IMR-90 (cell line): ENCODE measurements around the gene TTC9C. TPM values are rescaled to one million over a fixed set of nuclear protein-coding genes. Genes with fewer than 3 reads are reported as not detected.
A peak's percentile ranks its signal among the peaks of the same experiment; 100 is the strongest.

Experiments
- ATAC-seq: fragments of 200-7000 bp; cut with Tn5 transposase; 2 replicates; pipeline ENCODE4 v1.9.1; 2020; ENCODE audit warnings: low read depth, mild to moderate bottlenecking, moderate library complexity
- BruUV-seq: library from RNA; stranded (reverse); fragments of 400-500 nt; replicated peaks from 2 replicates; lab custom pipeline; 2021; lab: Mats Ljungman, UMichigan
- CTCF ChIA-PET: fragments of 300-600 bp; formaldehyde crosslinking; extraction: SDS; loops from one replicate; lab custom pipeline; 2021; ENCODE audit warnings: antibody characterized with exemption; lab: Yijun Ruan, JAX
- POLR2A ChIA-PET: fragments of 300-600 bp; sonication (Branson Sonifier 250); formaldehyde crosslinking; loops from one replicate; lab custom pipeline; 2022; ENCODE audit warnings: antibody characterized with exemption; ENCODE audit not compliant: unreplicated experiment; lab: Charles Lee
- DNase-seq: peaks from one replicate; pipeline ENCODE4 v3.0.0; 2013
- H2AFZ ChIP-seq: replicated peaks from 2 replicates; pipeline ENCODE3; 2013; ENCODE audit warnings: low read length, mild to moderate bottlenecking; ENCODE audit not compliant: poor library complexity
- H2AK5ac ChIP-seq: 2 replicates; pipeline ENCODE4 v1.6.1; 2013; ENCODE audit warnings: low read depth, low read length, inconsistent platforms
- H2AK9ac ChIP-seq: replicated peaks from 2 replicates; pipeline ENCODE3; 2013; ENCODE audit warnings: mild to moderate bottlenecking, low read depth, low read length, moderate library complexity; ENCODE audit not compliant: poor library complexity
- H2BK120ac ChIP-seq: 2 replicates; pipeline ENCODE4 v1.6.1; 2013; ENCODE audit warnings: low read depth, low read length, inconsistent platforms
- H2BK15ac ChIP-seq: 3 replicates; pipeline ENCODE4 v1.6.1; 2013; ENCODE audit warnings: low read depth, low read length, inconsistent platforms
- H2BK20ac ChIP-seq: 2 replicates; pipeline ENCODE4 v1.6.1; 2013; ENCODE audit warnings: low read depth, mild to moderate bottlenecking, inconsistent platforms, low read length, moderate library complexity
- H2BK5ac ChIP-seq: 2 replicates; pipeline ENCODE4 v1.6.1; 2013; ENCODE audit warnings: mild to moderate bottlenecking, low read depth, low read length, inconsistent platforms; ENCODE audit not compliant: poor library complexity, severe bottlenecking
- H3K14ac ChIP-seq: replicated peaks from 2 replicates; pipeline ENCODE4 v1.6.1; 2013; ENCODE audit warnings: low read depth, low read length, inconsistent platforms
- H3K18ac ChIP-seq: 2 replicates; pipeline ENCODE4 v1.6.1; 2013; ENCODE audit warnings: low read depth, low read length, control low read depth
- H3K23ac ChIP-seq: 2 replicates; pipeline ENCODE4 v1.6.1; 2013; ENCODE audit warnings: low read depth, low read length, inconsistent platforms
- H3K27ac ChIP-seq: 2 replicates; pipeline ENCODE4 v1.5.1; 2013; ENCODE audit warnings: mild to moderate bottlenecking, control low read depth, low read length; ENCODE audit not compliant: insufficient read depth
- H3K27me3 ChIP-seq: 2 replicates; pipeline ENCODE4 v1.6.1; 2013; ENCODE audit warnings: low read length; ENCODE audit not compliant: control insufficient read depth, insufficient read depth
- H3K36me3 ChIP-seq: 2 replicates; pipeline ENCODE4 v1.6.1; 2013; ENCODE audit warnings: low read length, mixed read lengths; ENCODE audit not compliant: control insufficient read depth, insufficient read depth
- H3K4ac ChIP-seq: 2 replicates; pipeline ENCODE4 v1.6.1; 2013; ENCODE audit warnings: low read depth, low read length, inconsistent platforms
- H3K4me1 ChIP-seq: 2 replicates; pipeline ENCODE4 v1.6.1; 2013; ENCODE audit warnings: low read length, mixed read lengths; ENCODE audit not compliant: control insufficient read depth, insufficient read depth
- H3K4me2 ChIP-seq: 2 replicates; pipeline ENCODE4 v1.6.1; 2013; ENCODE audit warnings: low read depth, mild to moderate bottlenecking, control low read depth, low read length, moderate library complexity
- H3K4me3 ChIP-seq: 2 replicates; pipeline ENCODE4 v1.5.1; 2013; ENCODE audit warnings: low read depth, mild to moderate bottlenecking, control low read depth, low read length, moderate library complexity; ENCODE audit not compliant: insufficient read depth
- H3K56ac ChIP-seq: 2 replicates; pipeline ENCODE4 v1.6.1; 2013; ENCODE audit warnings: low read length, inconsistent platforms; ENCODE audit not compliant: insufficient read depth; ENCODE audit errors: extremely low read depth
- H3K79me1 ChIP-seq, 2 experiments: 2 replicates each; pipeline ENCODE4 v1.6.1; 2013; ENCODE audit warnings: low read length in 2 of 2, inconsistent platforms in 1 of 2, low read depth in 1 of 2
- H3K9ac ChIP-seq: 2 replicates; pipeline ENCODE4 v1.6.1; 2013; ENCODE audit warnings: low read depth, low read length, control low read depth
- H3K9me1 ChIP-seq: 2 replicates; pipeline ENCODE4 v1.6.1; 2013; ENCODE audit warnings: low read length, inconsistent platforms; ENCODE audit not compliant: insufficient read depth
- H3K9me3 ChIP-seq: 2 replicates; pipeline ENCODE4 v1.6.1; 2013; ENCODE audit warnings: low read length; ENCODE audit not compliant: control insufficient read depth, insufficient read depth
- H4K20me1 ChIP-seq: 2 replicates; pipeline ENCODE4 v1.6.1; 2013; ENCODE audit warnings: low read length, inconsistent platforms; ENCODE audit not compliant: insufficient read depth
- H4K5ac ChIP-seq: 2 replicates; pipeline ENCODE4 v1.6.1; 2013; ENCODE audit warnings: mild to moderate bottlenecking, low read depth, low read length, control low read depth
- H4K8ac ChIP-seq, 2 experiments: 2 replicates each; pipeline ENCODE4 v1.6.1; 2013; ENCODE audit warnings: low read depth in 2 of 2, low read length in 2 of 2, control low read depth in 1 of 2, inconsistent platforms in 1 of 2
- H4K91ac ChIP-seq: 2 replicates; pipeline ENCODE4 v1.6.1; 2013; ENCODE audit warnings: low read depth, low read length, inconsistent platforms; ENCODE audit not compliant: insufficient read depth
- BHLHE40 ChIP-seq: fragments of 150-350 bp; IDR thresholded peaks from 2 replicates; pipeline ENCODE4 v1.6.1; 2016; ENCODE audit warnings: mild to moderate bottlenecking, low read depth, low read length
- CEBPB ChIP-seq: IDR thresholded peaks from 2 replicates; pipeline ENCODE4 v1.6.1; 2012; ENCODE audit warnings: low read depth, low read length, improper control_type of control experiment
- CHD1 ChIP-seq: IDR thresholded peaks from 2 replicates; pipeline ENCODE4 v1.6.1; 2012; ENCODE audit warnings: low read depth, low read length, improper control_type of control experiment
- CTCF ChIP-seq: conservative IDR thresholded peaks from 2 replicates; pipeline ENCODE4 v1.5.1; 2012; ENCODE audit warnings: mild to moderate bottlenecking, low read depth, low read length, improper control_type of control experiment
- ELK1 ChIP-seq: fragments of 150-350 bp; IDR thresholded peaks from 2 replicates; pipeline ENCODE4 v1.6.1; 2016; ENCODE audit warnings: low read depth, mild to moderate bottlenecking, low read length, moderate library complexity, borderline replicate concordance
- FOS ChIP-seq: fragments of 150-350 bp; IDR thresholded peaks from 2 replicates; pipeline ENCODE4 v1.6.1; 2016; ENCODE audit warnings: low read depth, low read length
- MAFK ChIP-seq: IDR thresholded peaks from 2 replicates; pipeline ENCODE4 v1.6.1; 2012; ENCODE audit warnings: low read depth, low read length, improper control_type of control experiment
- MAZ ChIP-seq: IDR thresholded peaks from 2 replicates; pipeline ENCODE4 v1.6.1; 2012; ENCODE audit warnings: low read depth, mild to moderate bottlenecking, low read length, improper control_type of control experiment, moderate library complexity, borderline replicate concordance
- MXI1 ChIP-seq: IDR thresholded peaks from 2 replicates; pipeline ENCODE4 v1.6.1; 2012; ENCODE audit warnings: low read depth, mild to moderate bottlenecking, low read length, moderate library complexity, borderline replicate concordance
- NFE2L2 ChIP-seq: fragments of 150-350 bp; IDR thresholded peaks from 2 replicates; pipeline ENCODE4 v1.6.1; 2016; ENCODE audit warnings: low read depth, mild to moderate bottlenecking, low read length
- POLR2A ChIP-seq: IDR thresholded peaks from 2 replicates; pipeline ENCODE4 v1.6.1; 2012; ENCODE audit warnings: mild to moderate bottlenecking, low read depth, low read length
- RAD21 ChIP-seq: IDR thresholded peaks from 2 replicates; pipeline ENCODE4 v1.6.1; 2012; ENCODE audit warnings: low read length, improper control_type of control experiment
- RCOR1 ChIP-seq: IDR thresholded peaks from 2 replicates; pipeline ENCODE4 v1.6.1; 2012; ENCODE audit warnings: mild to moderate bottlenecking, low read length, improper control_type of control experiment; ENCODE audit not compliant: insufficient replicate concordance
- RFX5 ChIP-seq: IDR thresholded peaks from 2 replicates; pipeline ENCODE4 v1.8.0; 2012; ENCODE audit warnings: low read depth, mild to moderate bottlenecking, low read length, moderate library complexity
- SMC3 ChIP-seq: fragments of 150-350 bp; IDR thresholded peaks from 2 replicates; pipeline ENCODE4 v1.6.1; 2016; ENCODE audit warnings: low read depth, mild to moderate bottlenecking, antibody characterized with exemption, low read length, moderate library complexity
- USF2 ChIP-seq: fragments of 150-350 bp; IDR thresholded peaks from 2 replicates; pipeline ENCODE4 v1.6.1; 2017; ENCODE audit warnings: mild to moderate bottlenecking, antibody characterized with exemption, low read length, low read depth
- WGBS, 2 experiments: methylation state at CpG; one replicate each; pipeline versions ENCODE4 v1.1.5 to v1.1.7; 2013; ENCODE audit warnings: missing lambda C conversion rate in 2 of 2; ENCODE audit not compliant: insufficient read length in 1 of 2; ENCODE audit errors: extremely low coverage in 2 of 2; 5-methylcytosine and 5-hydroxymethylcytosine counted together
- dilution Hi-C: fragments of 300-500 bp; cut with HindIII; formaldehyde crosslinking; loops from one replicate; pipeline ENCODE4 v1.14.3; 2018; ENCODE audit warnings: low sequenced_read_pairs; ENCODE audit not compliant: unreplicated experiment
- in situ Hi-C: fragments of 300-500 bp; cut with MboI; formaldehyde crosslinking; loops from 3 replicates; pipeline ENCODE4 v1.14.3; 2019; ENCODE audit warnings: low sequenced_read_pairs, inconsistent platforms, mixed read lengths
- intact Hi-C: fragments of 100-400 bp; cut with micrococcal nuclease; formaldehyde crosslinking; loops from 2 replicates; pipeline ENCODE4 v1.10.0; 2022
- polyA plus RNA-seq, 3 experiments: library from polyadenylated mRNA; depleted of rRNA; stranded (reverse); fragments of >200 nt; gene quantifications; 2 replicates each; pipeline ENCODE4 v1.2.3, GENCODE V29; 2012; ENCODE audit warnings: low replicate concordance in 1 of 3
- total RNA-seq: library from RNA; depleted of rRNA; stranded (reverse); fragments of >200 nt; gene quantifications from 2 replicates; pipeline ENCODE4 v1.2.3, GENCODE V29; 2012

TTC9C gene
- total and polyA plus RNA-seq, 2 of the 4 experiments (the other 2 are of a cell fraction) = 32.9 to 37.1 TPM

GRCh38 chr11:62732830-62733229 is 4.5 kb downstream of the TTC9C start:
- Histone ChIP-seq H3K4me2 (no peak overlapping the region), H2BK20ac (no peak overlapping the region), H3K18ac (no peak overlapping the region), H4K91ac (no peak overlapping the region), H3K56ac (no peak overlapping the region), H2BK5ac (no peak overlapping the region), H3K23ac (no peak overlapping the region), H3K14ac (no peak overlapping the region), H3K79me1 (peaks cover 16 to 40% of the 10 kb centered on the region in 2 experiments), H3K4me1 (peaks cover 2% of the 10 kb centered on the region; the same call in 1 of the 2 replicates), H3K36me3 (peaks cover 18% of the 10 kb centered on the region), H3K4me3 (no peak overlapping the region), H4K5ac (no peak overlapping the region), H4K20me1 (peaks cover 3% of the 10 kb centered on the region), H3K9me3 (no peaks in the 10 kb centered on the region), H2AK5ac (no peak overlapping the region), H3K27me3 (no peaks in the 10 kb centered on the region), H3K4ac (no peak overlapping the region), H3K27ac (no peak overlapping the region), H2BK15ac (no peak overlapping the region), H2AK9ac (no peak overlapping the region), H4K8ac (no peak overlapping the region), H2AFZ (no peak overlapping the region), H3K9ac (no peak overlapping the region), H2BK120ac (no peak overlapping the region), H3K9me1 (no peaks in the 10 kb centered on the region)
- ATAC-seq (no peak), DNase-seq (peak; percentile 36)
- intact Hi-C loops (no loop called here), in situ Hi-C loops (no loop called here), dilution Hi-C loops (no loop called here)
- ChIA-PET CTCF (interaction anchor here (0.7 kb wide), 1 partner anchor 13 kb away, joined by 3 read pairs; no protein-coding TSS in a partner anchor), POLR2A (no interaction called here)
- no CpG with 5 or more reads among the region's 2 CpGs for WGBS, 2 experiments
- no TSS peak for BruUV-seq
- TF ChIP-seq RAD21 (peak; percentile 46), CTCF (peak; percentile 28; the same call in 1 of the 2 replicates), MXI1 (no peak), MAFK (no peak), BHLHE40 (no peak), FOS (no peak), CHD1 (no peak), MAZ (no peak), ELK1 (no peak), SMC3 (no peak), RFX5 (no peak), CEBPB (0 out of 2 replicates have a peak, but pooled peaks have one; percentile 21), RCOR1 (no peak), NFE2L2 (no peak), USF2 (no peak), POLR2A (no peak)
